A549 treated with DMSO at 1 μM for 4 hours (cell line): Measurements from ENCODE around the gene OBSL1. TPM values are rescaled to one million over a fixed set of nuclear protein-coding genes. Genes with fewer than 3 reads are reported as not detected.

Experiments
- total RNA-seq: library from RNA; stranded (reverse); fragments of 200-300 nt; extraction: Qiagen RNA extraction; gene quantifications from 5 replicates; pipeline ENCODE4 v1.2.3, GENCODE V29; 2022; ENCODE audit warnings: low read depth

The OBSL1 gene
- 17.7 to 24.2 TPM (median 20.1 TPM) in 5 replicates for total RNA-seq

DNA sequence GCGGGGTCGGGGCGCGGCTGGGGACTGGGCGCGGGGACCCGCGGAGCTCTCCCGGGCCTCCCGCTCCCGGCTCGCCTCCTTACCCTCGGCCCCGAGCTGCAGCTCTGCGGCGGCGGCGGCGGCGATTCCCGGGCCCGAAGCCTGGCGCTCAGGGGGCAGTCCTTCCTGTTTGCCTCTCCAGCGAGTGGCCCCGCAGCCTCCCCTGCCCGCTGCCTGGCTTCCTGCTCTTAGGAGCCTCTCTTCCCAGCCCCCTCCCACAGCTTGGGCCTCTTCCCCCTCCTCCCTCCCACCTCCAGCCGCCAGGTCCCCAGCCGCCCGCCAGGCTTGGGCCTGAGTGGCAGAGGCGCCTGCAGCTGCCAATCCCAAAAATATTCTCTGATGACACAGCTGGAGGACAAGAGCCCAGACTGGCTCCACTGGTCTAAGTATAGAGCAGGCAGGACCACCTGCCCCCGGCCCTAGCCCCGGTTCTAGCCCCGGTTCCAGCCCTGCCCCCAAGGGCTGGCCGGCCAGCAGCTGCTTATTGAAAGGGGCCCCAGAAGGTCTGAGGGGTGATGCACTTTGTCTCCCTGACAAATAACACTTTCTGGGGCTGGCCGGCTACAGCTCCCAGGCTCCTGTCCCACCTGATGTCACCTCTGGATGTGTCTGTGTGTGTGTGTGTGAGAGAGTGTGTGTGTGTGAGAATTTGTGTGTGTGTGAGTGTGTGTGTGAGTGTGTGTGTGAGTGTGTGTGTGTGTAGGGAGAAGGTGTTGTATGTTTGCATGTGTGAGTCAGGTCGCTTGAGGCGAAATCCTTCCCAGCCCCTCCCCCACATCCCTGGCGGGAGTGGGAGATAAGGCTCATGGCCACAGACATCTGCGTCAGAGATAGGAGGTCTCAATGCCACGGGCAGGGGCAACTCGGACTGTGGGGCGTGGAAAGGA, at the start of gene OBSL1:
TSS of gene OBSL1 (minus strand) at position 229 of the 926 bp plus-strand sequence. CDS start 307 bp downstream, outside the sequence.

GRCh38 chr2:219597552-219598307, 26.4 kb upstream of the OBSL1 start, which contains the start of gene STK11IP:
STK11IP (plus strand) TSS chr2:219597857; CDS start chr2:219598120, 263 bp downstream.

GRCh38 chr2:219572237-219573001, 1.1 kb upstream of the OBSL1 start, which contains the start of gene INHA:
INHA (plus strand) TSS chr2:219572310; CDS start chr2:219572375, 65 bp downstream.

GRCh38 chr2:219543596-219544358, 27.6 kb downstream of the OBSL1 start, which contains the start of the genes CHPF and TMEM198:
CHPF (minus strand) TSS chr2:219543809; CDS start chr2:219543538, 271 bp downstream.
TMEM198 (plus strand) TSS chr2:219544028; CDS start chr2:219544728, 700 bp downstream.

DNA sequence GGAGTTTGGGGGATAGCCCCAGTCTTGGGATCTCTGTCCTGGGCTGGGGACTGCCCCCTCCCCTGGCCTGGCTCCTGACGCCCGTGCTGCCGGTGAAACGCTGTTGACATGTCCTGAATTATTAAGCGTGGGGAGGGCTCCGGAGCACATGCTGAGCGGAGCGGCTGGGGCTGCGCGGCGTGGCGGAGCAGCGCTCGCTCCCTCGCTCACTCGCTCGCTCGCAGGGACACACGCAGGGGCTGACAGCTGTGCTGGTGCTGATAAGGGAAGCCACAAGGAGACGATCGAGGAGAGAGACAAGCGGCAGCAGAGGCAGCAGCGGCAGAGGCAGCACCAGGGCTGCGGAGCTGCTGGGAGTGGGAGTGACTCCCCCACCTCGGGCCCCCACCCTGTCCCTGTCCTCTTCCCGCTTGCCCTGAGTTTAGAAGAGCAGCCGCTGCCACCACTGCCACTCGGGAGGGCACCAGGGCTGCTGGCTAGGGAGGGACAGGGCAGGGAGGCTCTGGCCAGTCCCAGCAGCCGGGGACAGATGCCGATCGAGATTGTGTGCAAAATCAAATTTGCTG, 57.1 kb downstream of the OBSL1 start, which contains the start of gene ASIC4:
TSS of gene ASIC4 (plus strand) at position 287 of the 566 bp plus-strand sequence. CDS start at position 530, 243 bp downstream.

Other genes with a start within 250 kb of the OBSL1 start
- gene RESP18, start 238.8 kb downstream of the OBSL1 start, total RNA-seq, result not detected in 5 replicates
- 61.9 to 65.8 TPM (median 64.1 TPM) in 5 replicates for gene DNPEP, start 183.6 kb downstream of the OBSL1 start, total RNA-seq
- gene DES, start 153.2 kb downstream of the OBSL1 start, total RNA-seq, result 0.08 to 0.09 TPM in 2 of 5 replicates, not detected in the others
- gene SPEG, start 136.7 kb downstream of the OBSL1 start, total RNA-seq, result 5.8 to 8.1 TPM (median 6.6 TPM) in 5 replicates
- gene GMPPA, start 72.6 kb downstream of the OBSL1 start, total RNA-seq, result 35.1 to 37.4 TPM (median 37.1 TPM) in 5 replicates
- 0.02 to 0.09 TPM (median 0.07 TPM) in 4 of 5 replicates, not detected in the other for gene ASIC4, start 57.1 kb downstream of the OBSL1 start, total RNA-seq
- 21.7 to 32.2 TPM (median 29.1 TPM) in 5 replicates for gene CHPF, start 27.7 kb downstream of the OBSL1 start, total RNA-seq
- gene TMEM198, start 27.5 kb downstream of the OBSL1 start, total RNA-seq, result 0.54 to 1.3 TPM (median 0.95 TPM) in 5 replicates
- gene INHA, start 771 bp upstream of the OBSL1 start, total RNA-seq, result 0.38 to 0.57 TPM (median 0.52 TPM) in 5 replicates
- 15.2 to 21.1 TPM (median 19.5 TPM) in 5 replicates for gene STK11IP, start 26.3 kb upstream of the OBSL1 start, total RNA-seq
- 2.8 to 3.6 TPM (median 2.8 TPM) in 5 replicates for gene SLC4A3, start 56.1 kb upstream of the OBSL1 start, total RNA-seq